ENCODE results near the gene SLC7A14.
"Not testable (repeated sequence)": the region's sequence is repeated elsewhere in the genome, so short reads cannot be mapped to it uniquely, and the experiment has no call there.

The SLC7A14 gene

DNA sequence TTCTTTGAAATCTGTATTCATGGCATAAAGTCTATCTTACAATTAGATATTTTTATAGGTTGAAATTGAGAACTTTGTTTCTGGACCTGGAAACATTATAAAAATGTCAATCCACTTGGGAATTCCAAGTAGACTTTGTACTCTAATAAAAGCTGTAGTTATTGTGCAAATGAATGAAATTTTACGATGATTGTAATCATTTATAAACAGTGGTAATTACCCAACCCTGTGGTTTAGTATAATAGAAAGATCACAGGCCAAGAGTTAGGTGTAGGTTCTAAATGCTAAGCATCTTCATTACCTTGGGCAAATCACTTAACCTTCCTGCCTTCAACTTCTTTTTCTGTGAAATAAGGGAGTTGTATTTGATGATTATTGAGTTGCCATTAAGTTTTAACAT, 13.2 kb upstream of the SLC7A14 start:
- H3K4me3 ChIP-seq (ENCODE audit: low read depth, low read length), result no peak overlapping the region
- DNase-seq (ENCODE audit: low read depth), result no peak

DNA sequence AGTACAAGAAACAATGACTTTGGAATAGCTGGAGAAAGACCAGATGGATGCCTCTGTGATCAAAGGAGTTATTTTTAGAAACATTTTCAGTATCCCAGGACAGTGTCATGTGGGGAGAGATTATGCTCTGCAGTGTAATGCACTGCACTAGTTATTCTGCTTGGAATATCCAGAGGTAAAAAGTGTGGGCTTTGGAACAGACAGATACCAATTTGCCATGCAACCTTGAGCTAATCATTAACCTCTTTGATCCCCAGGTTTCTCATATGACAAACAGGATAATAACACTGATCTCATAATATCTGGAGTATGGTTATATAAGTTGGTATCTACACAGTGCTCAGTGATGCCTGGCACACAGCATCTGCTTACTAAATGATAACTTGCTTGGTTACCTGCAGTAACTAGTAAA, 12.2 kb upstream of the SLC7A14 start:
- H3K4me3 ChIP-seq (ENCODE audit: low read depth, low read length), result no peak overlapping the region
- DNase-seq (ENCODE audit: low read depth), result no peak

DNA sequence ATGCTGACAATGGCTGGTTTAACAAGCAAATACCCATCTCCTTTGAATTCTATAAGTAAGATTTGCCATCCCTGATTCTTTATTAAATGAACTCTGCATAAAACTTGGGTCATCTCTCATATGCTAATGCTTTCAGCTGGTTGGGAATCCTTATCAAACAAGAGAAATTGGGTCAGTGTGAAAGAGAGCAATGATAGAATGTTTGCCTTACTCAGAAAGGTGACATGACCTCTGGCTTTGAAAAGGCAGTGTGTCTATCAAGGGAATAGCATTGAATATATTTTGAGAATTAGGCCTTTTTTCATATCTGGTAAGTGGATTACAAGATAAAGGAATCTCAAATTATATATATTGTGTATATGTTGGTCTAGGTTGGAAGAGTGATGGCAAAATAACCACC, 8.7 kb upstream of the SLC7A14 start:
- H3K4me3 ChIP-seq (ENCODE audit: low read depth, low read length), result no peak overlapping the region
- DNase-seq (ENCODE audit: low read depth), result no peak

DNA sequence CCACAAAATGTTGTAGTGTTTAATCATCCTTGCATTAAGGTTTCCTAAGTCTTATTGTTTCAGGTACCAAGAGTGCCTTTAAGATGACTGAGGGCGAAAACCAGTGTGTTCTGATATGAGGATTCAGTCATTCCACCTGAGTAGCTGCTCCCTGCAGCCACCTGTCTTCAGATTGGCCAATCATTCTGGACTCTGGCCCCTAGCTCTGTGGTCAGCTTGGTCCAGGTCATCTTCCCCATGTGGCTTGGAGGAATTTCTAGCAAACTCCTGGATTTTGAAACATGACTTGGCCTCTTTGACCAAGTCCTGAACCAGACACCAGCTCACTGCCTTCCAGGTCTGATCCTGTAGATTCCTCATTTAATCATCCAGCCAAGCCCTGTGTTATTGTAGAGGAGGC, 7.8 kb upstream of the SLC7A14 start:
- no peak for DNase-seq (ENCODE audit: low read depth)
- no peak overlapping the region for H3K4me3 ChIP-seq (ENCODE audit: low read depth, low read length)

DNA sequence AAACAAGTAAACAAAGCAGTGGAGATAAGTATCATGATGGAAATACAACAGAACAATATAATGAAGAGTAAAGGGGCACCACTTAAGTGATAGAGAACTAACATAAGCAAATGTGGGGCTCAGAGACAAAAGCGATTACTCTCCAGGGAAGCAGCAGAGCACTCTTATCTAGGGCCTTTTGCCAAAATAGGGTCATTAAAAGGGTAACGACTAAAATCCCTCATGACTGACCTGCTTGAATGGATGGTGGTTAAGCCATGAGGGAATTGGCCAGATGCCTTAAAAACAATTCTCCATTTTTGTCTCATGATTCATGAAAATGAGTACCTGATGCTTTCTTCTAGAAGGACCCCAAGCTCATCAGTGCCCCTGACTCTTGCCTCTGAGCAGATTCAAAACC, 3.2 kb upstream of the SLC7A14 start:
- no peak for DNase-seq (ENCODE audit: low read depth)
- H3K4me3 ChIP-seq (ENCODE audit: low read depth, low read length), result no peak overlapping the region

DNA sequence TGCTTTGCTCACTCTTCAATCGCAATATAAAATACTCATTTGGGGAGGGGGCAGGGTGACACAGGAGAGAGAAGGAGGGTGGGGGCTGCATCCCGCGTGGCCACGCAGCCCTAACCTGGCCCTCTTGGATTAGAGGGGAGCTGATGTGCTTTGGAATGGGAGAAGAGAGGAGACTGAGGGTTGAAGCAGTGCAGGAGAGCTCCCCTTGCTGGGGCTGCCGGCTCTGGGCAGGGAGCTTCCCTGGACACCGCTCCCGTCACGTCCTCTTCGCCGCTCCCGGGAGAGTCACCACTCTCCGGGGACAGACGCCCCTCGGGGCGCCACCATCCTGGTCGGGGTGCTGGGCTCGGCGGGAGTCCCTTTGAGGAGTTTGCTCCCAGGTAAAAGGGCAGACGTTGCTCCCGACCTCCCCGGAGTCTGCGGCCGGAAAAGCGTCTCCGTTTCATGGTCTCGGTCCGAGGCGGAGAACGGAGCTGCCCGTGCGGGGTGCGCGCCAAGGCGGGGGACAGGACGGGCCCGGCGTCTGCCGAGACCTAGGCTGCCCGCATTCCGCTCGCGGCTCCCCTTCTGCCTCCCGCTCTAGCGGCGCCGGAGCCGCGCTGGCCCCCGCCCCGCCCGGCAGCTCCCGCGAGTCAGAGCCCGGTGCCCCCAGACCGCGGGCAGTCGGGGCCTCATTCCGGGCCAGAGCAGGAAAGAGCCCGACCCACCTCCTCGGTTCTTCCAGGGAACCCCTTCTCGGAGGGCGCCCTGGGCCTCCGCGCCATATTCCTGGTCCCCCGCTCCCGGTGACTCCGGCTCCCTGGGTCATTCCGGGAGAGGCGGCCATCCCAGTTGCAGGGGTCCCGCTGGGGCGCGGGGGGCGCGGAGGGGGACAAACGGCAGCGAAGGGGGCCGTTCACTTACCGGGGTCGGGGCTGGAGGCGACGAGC, 603 bp downstream of the SLC7A14 start:
- H3K4me3 ChIP-seq (ENCODE audit: low read depth, low read length), result peak overlapping the region; percentile 51
- DNase-seq (ENCODE audit: low read depth), result no peak

DNA sequence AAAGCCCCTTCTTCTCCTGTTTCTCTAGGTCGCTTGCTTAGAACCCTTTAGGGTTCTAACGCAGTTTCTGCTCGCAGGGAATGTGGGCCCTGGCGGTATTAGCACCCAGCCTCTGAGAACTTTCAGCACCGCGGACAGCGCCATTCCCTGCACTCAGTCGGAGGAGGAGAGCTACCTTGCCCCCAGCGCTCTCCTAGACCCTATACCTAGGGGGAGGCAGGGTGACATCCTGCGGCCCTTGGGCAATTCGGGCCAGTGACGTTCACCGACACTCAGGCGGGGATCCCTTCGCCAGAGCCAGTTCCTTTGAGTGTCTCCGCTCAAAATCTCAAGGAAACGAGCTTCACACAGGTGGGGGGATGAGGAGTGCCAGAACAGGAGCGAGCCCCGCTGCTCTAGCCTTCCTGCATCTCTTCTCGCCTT, 1.3 kb downstream of the SLC7A14 start:
- peak overlapping the region; percentile 51 for H3K4me3 ChIP-seq (ENCODE audit: low read depth, low read length)
- DNase-seq (ENCODE audit: low read depth), result peak; percentile 12

DNA sequence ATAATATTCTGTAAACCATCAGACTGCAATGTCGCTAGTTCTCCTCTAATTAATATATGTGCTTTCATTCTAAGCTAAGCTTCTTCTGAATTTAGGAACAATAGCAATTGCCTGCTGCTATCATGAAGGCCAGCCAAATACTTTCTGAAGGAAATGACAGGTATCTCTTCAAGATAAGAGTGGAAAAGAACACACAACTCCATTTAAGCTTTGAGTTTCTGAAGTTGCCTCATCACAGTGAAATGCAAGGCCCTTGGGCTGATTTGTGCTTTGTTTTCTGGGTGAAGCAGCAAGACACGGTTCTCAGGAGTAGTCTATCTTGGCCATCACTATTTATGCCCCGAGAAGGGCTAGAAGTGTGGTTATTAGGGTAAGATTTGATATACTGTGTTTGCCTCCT, 6.2 kb downstream of the SLC7A14 start:
- DNase-seq (ENCODE audit: low read depth), result no peak

DNA sequence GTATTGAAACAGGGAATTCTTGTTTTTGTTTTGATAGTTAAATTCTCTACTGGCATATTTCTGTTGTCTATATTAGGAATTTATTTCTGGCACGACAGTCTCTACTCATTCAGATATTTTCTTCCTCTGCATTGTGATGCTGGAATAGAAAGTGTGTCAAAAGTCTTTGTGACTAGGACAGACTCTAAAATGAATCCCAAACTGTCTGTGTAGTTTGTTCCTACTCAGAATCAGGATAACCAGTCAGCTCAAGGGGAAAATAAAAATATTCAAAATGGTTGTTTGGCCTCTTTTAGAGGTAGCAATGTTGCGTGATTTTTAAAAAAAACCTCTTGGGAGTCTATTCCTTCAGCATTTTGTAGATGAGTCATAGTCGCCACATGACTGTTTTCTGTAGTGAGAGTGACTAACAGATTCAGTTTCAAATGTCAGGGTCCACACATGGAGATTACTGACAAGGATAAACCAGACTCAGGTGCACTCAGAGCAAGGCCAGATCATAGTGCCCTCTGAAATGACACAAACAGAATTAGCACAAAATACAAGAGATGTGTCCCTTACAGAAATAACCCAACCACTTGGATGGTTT, 13.1 kb downstream of the SLC7A14 start:
- peak; percentile 60 for DNase-seq (ENCODE audit: low read depth)
- no peak overlapping the region for H3K4me3 ChIP-seq (ENCODE audit: low read depth, low read length)

More for the DNA sequence above, 6.2 kb downstream of the SLC7A14 start:
- H3K4me3 ChIP-seq (ENCODE audit: low read depth, low read length), result no peak overlapping the region

DNA sequence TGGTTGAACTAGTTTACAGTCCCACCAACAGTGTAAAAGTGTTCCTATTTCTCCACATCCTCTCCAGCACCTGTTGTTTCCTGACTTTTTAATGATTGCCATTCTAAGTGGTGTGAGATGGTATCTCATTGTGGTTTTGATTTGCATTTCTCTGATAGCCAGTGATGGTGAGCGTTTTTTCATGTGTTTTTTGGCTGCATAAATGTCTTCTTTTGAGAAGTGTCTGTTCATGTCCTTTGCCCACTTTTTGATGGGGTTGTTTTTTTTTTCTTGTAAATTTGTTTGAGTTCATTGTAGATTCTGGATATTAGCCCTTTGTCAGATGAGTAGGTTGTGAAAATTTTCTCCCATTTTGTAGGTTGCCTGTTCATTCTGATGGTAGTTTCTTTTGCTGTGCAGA, 18.3 kb downstream of the SLC7A14 start:
- not testable (repeated sequence) for DNase-seq (ENCODE audit: low read depth); H3K4me3 ChIP-seq (ENCODE audit: low read depth, low read length)

DNA sequence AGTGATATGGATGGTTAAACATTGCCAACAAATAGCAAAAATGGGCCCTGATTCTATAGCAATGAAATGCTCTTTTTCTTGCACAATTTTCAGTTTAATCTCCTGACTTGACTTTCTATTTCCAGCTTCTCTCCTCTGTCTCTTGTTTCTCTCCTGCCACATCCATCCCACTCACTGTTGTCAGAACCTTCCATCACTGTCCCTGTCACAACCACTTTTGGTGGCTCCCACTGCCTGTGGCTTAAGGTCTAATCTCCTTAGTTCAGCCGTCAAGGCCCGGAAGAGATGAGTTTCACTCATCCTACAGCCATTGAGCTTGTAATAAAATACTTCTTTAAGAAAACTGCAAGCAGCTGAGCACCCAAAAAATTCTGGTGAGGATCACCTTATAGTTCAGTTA, 19.5 kb downstream of the SLC7A14 start:
- no peak overlapping the region for H3K4me3 ChIP-seq (ENCODE audit: low read depth, low read length)
- no peak for DNase-seq (ENCODE audit: low read depth)

DNA sequence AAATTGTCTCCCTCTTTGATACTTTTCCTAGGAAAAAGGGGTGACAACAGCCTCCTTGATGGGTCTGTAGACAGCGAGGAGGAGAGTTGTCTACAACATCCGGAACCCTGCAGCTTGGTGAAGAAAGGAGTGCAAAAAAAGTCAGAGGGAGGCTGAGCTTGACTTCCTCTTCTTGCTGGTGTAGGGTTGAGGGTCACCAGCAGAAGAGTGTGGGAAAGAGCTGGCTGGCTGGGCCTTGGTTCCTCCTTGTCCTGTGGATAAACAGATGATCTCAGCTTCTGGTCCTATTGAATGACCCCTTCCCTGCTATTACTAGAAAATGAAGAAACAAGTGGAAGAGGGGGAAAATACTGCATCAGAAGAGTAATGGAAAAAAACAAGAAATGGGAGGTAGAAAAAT, 20.4 kb downstream of the SLC7A14 start:
- DNase-seq (ENCODE audit: low read depth), result no peak
- no peak overlapping the region for H3K4me3 ChIP-seq (ENCODE audit: low read depth, low read length)

DNA sequence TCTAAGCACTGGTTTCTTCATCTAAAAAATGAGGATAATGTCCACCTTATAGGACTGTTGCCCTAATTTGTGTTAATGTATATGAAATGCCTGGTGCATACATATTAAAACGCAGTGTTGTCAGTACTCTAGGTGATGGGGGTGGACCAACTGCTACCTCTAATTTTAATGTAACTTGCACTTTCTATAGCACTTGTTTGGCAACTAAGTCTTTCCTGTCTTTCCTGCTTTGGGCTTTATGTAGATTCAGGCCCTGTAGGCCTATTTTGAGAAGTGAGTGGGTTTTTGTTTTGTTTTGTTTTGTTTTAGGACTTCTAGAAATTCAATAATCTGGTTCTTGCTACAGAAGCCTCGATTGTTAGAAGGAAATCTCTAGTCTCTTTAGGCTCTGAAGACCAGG, 21.2 kb downstream of the SLC7A14 start:
- H3K4me3 ChIP-seq (ENCODE audit: low read depth, low read length), result no peak overlapping the region
- no peak for DNase-seq (ENCODE audit: low read depth)

DNA sequence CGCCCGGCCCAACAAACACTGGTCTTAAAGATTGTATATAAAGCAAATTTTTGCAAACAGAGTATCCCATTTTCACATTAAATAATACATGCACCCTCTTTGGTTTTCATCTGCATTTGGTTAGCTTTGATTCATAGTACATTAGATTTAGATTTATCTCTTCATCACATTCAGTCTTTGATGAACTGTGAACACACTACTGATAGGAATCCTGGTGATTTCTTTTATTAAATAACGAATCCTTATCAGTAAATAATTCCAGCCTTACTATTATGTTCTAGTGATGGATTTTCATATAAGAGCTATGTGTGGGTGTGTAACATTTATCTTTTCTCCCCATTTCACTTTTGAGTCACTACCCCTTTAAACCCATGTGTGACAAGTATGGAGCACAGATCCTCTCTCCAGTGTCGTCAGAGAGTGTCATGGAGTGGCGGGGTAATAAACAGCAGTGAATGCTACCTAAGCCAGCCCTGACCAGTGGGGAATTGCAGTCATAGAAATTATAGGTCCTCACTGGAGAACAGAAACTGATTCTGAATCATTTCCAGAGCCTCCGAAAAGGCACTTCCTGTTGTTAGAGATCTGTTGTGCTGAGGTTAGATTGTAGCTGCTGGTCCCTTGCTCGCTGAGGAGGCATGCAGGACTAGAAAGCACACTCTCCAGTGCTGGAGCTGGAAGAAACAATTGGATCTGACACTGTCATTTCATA, 22.0 kb downstream of the SLC7A14 start:
- H3K4me3 ChIP-seq (ENCODE audit: low read depth, low read length), result no peak overlapping the region
- DNase-seq (ENCODE audit: low read depth), result peak; percentile 30

DNA sequence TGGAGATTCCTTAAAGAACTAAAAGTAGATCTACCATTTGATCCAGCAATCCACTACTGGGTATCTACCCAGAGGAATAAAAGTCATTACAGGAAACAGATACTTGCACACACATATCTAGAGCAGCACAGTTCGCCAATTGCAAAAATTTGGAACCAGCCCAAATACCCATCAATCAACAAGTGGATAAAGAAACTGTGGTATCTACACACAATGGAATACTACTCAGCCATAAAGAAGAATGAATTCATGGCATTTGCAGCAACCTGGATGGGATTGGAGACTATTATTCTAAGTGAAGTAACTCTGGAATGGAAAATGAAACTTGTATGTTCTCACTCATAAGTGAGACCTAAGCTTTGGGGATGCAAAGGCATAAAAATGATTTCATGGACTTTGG, 23.8 kb downstream of the SLC7A14 start:
- DNase-seq (ENCODE audit: low read depth), result no peak
- H3K4me3 ChIP-seq (ENCODE audit: low read depth, low read length), result no peak overlapping the region

DNA sequence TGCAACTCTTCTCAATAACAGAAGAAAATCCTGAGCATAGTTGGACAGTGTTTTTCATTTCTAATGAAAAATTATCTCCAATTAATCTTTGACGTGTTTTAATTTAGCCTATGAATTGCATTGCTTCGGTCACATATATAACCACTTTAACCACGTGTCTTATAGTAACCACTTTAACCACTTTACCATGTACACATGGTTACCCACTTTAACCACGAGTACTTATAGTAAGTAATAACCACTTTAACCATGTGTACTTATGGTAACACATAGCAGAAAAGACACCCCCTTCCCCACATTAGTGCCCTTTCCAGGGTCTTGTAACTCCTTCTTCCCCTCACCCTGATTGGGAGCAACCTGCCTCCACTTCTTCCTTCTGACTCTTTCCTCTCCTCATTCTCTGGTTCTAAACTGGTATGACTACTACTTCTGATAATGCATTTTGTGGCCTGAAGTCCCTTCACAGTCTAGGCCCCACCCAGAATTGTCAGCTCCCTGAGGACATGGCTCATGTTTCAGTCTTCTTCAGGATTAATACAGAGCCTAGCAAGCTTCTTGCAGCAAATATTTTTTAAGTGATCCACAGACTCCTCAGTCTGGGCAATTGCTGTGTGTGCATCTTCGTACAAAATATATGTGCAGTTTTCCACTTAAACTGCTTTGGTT, 25.0 kb downstream of the SLC7A14 start:
- DNase-seq (ENCODE audit: low read depth), result no peak
- no peak overlapping the region for H3K4me3 ChIP-seq (ENCODE audit: low read depth, low read length)

DNA sequence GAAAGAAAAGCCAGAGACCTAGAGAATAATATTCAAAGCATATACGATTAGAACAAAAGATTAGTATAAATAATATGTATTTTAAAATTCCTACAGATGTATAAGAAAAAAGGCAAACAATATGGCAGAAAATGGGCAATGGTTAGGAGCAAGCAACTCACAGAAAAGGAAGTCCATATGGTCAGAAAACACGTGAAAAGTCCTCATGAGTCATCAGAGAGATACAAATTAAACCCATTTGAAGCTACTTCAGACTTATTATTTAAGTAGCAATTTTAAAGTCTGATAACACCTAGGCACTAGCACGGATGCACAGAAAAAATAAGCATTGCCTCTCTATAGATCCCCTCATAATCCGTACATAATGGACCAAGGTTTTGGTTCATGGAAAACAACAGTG, 25.6 kb downstream of the SLC7A14 start:
- no peak overlapping the region for H3K4me3 ChIP-seq (ENCODE audit: low read depth, low read length)
- no peak for DNase-seq (ENCODE audit: low read depth)

DNA sequence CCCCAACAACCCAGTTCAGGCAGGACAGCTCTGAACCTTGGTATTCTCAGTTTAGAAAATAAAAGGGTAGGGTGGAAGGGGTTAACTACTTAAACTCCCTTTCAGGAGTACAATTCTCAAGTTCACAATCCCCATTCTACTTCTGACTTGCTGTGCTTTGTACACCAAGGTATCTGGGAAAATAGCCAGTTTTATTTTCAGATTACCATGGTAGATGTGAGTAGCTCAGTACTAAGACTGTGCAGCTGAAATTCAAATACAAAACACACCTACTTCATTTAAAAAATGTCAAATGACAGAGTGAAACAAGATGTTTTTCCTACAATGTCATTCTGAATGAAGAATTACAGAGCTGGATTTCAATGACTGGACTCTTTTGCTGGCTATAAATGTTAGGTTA, 27.4 kb downstream of the SLC7A14 start:
- DNase-seq (ENCODE audit: low read depth), result no peak
- H3K4me3 ChIP-seq (ENCODE audit: low read depth, low read length), result no peak overlapping the region

DNA sequence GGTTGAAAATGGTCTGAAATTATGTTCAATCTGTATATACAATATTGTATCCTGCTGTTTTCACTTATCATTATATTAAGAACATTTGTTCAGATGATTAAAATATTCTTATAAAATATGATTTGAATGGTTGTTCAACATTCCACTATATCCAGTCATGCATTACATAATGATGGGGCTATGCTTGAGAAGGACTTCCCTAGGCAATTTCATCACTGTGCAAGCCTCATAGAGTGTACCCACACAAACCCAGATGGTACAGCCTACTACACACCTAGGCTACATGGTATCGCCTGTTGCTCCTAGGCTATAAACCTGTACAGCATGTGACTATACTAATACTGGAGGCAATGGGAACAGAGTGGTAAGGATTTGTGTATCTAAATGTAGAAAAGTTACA, 30.5 kb downstream of the SLC7A14 start:
- no peak for DNase-seq (ENCODE audit: low read depth)
- H3K4me3 ChIP-seq (ENCODE audit: low read depth, low read length), result no peak overlapping the region
